Activated CD4-positive, CD25-positive, alpha-beta regulatory T cell treated with anti-CD3 and anti-CD28 coated beads, Interleukin-2, amount 50 U/mL, for 72 hours (primary cell): ENCODE data around the gene AKAP10.
"Not testable (repeated sequence)": the region's sequence is repeated elsewhere in the genome, so short reads cannot be mapped to it uniquely, and the experiment has no call there.

ENCODE experiments used
- DNase-seq: peaks from one replicate; pipeline ENCODE4 v3.0.0; 2021

Gene AKAP10

DNA sequence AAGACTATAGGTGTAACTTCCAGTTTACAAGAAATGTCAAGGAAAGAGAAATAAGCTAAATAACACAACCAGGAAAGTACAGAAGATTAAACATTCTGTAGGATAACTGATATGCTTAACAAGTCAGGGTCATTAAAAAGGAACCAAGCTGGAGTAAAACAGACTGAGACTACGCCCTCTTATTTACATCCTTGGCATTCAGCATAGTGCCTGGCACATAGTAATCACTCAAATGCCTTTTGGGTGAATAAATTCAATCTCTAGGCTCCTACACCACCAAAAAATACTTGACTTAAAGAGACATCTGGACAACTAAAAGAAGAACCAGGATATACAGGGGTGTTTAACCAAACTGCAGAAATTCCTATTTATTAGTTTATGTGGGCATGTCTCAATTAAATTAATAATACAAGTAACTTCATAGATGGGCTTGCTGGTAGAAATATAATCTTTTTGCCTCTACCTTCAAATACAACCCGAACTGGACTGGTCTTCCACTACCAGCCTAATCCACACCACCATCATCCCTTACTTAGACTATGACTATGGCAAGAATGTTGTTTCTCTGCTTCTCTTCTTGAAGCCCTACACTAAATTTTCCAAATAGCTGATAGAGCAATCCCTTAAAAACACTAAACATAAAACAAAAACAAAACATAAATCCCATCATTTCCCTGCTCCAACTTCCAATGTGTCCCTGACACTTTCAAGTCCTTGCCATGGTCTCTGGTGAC is 62.2 kb downstream of the AKAP10 start:
- DNase-seq: no peak

DNA sequence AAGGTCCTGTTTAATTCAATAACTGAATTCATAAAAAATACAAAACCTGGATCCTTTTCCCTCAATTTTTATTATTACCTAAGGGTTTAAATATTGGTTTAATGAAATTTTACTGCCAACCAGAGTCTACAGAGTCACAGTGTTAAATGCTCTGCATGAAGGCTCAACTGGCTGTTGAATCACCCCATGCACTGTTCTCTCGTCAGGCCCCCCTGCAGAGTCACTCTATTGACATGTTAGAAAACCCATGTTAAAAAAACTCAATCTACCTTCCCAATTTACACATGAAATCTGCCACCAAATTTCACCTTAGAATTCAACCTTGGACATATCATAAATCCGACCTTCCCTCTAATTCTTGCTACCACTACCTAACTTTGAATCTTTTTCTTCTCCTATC is 66.6 kb downstream of the AKAP10 start:
- no peak for DNase-seq

DNA sequence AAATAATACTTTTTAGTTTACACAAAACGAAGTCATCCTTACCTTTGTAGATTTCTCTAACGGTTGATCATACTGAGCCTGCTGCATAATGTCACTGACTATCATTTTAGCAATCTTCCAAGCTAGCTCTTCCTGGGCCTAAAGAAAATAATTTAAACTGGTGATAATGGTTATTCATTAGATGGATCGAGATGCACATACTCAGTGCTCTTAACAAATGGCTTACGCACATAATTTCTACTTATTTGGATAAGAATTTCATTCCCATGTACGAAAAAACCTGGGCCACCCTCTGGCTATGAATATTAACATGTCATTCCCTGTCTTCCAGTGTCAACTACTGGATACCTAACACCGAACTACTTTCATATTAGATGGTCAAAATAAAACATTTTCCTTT is 68.5 kb downstream of the AKAP10 start:
- no peak for DNase-seq

DNA sequence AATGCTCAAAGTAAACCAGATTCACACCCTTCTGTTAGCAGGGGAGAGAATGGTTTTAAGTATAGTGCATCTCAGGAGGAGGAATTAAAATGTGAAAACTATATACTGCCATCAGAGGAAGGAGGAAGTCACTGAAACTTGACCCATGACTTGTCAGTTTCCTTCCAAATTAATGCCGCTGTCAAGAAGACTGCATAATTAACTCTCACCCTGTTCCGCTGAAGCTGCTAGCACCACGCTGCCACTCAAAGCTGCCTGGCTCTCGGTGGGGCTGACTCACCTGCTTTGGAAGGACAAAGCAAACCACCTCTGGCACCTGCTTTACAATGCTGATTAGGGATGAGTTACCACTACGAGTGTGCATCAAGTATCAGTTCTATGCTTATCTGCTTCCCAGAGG is 72.1 kb downstream of the AKAP10 start:
- no peak for DNase-seq

DNA sequence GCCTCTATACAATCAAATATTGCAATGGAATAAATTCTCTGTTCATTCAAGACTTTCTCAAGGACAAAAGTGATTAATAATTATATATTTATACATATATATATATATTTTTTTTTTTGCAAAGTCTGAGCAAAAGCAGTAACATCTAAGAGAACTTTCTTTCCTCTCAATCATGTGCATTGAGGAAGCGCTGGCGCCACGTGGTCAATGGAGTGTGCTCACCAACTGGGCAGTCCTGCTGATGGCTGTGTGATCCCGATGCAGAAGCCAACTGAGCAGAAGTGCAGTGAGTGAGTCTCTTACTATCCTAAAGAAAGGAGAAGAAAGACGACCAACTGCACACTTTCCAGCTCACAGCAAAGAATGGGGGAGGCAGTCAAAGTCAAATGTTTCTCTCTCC is 72.7 kb downstream of the AKAP10 start:
- no peak for DNase-seq

DNA sequence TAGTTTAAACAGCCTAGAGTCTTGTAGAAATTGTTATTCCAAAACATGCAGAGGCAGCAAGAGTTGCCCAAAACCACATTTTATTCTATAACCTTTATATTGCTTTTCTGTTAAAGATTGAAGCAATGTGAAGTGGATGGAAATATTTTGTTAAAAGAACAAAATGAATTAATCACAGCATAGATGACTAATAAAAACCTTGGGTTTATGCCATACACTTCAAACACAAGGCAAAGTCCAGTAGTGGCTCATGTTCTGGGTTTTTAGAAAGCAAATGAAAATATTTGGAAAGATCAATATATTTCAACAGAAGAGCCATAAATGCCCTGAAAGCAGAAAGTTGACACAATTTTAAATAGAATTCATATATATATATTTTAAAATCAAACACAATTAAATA is 73.2 kb downstream of the AKAP10 start:
- DNase-seq: no peak

DNA sequence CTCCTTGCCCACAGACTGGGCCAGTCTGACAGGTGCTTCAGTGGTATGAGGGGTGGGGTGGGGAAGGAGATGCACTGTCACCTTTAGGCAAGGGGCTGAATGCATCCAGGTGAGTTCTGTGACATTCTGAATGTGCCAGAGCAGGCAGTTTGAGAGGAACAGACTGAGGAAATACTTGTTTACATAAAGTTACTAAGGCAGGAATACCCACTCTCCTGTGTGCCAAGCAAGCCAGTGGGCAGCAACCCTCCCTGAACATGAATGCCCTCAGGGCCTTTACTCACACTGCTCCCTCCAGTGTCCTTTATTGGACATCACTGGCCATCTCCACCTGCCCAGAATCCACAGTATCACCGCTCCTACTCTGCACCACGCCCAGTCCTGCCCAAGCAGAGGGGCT is 76.8 kb downstream of the AKAP10 start:
- no peak for DNase-seq

DNA sequence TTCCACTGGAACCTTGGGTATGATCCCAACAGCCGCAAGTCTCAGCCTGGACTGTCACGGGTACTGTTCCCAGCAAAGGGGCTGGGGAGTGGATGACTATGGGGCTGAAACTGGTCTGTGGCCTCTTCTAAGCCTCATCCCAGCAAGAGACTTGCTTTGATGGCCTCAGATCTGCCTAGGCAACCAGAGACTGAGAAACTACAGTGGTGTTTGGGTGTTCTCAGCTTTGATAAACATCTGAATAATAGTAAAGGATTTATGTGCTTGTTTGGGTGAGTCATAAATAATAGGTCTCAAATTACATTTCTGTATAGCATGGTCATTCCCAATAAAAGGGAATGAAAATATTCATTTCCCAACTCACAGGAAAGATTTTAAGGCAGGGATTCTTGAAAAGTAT is 79.7 kb downstream of the AKAP10 start:
- DNase-seq: no peak

DNA sequence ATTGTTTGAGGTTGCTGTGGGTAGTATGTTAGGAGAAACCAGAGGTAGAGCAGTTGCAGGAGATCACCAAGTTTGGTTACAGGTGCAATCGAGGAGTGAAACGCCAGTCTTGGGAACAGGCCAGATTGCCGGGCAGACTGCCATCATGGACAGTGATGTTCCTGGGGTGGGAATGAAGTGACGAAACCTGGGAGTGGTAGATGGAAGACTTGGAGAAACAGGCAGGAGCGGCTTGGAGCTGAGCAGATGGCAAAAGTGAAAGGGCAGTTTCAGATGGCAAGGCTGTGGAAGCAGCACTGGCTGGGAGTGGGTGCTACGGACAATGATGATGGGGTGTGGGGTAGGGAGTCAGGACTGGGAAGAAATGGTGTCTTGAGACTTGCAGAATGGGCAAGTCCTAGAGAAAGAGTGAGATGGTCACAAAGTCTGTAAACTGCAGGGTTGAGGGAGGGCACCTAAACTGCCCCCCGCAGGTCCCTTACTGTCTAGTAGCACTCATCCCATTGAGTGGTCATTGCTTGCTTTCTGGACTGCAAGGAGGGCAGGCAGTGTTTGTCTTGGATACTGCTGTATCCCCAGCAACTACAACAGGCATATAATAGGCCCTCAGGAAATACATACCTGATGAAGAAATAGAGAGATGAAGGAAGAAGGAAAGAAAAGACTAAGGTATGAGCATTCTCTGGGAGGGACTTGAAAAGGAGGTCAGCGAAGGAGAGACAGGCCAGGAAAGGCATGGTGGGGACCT is 80.4 kb downstream of the AKAP10 start:
- no peak for DNase-seq

DNA sequence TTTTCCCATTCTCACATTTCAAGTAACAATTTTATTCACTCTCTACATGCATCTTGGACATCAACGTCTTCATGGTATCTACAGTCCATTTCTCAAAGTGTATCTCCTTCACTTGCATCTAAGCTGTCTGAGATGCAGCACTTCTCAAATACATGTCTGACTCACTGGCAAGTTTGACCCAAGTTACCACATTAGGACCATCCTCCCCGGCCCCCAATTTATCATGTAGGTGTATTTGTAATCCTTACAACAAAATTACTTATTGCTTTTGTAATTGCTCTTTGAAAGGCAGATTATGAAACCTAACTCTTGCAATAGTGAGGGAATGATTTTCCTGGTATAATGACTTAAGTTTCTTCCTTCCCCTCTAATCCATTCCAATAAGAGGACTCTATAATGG is 80.9 kb downstream of the AKAP10 start:
- DNase-seq: no peak

DNA sequence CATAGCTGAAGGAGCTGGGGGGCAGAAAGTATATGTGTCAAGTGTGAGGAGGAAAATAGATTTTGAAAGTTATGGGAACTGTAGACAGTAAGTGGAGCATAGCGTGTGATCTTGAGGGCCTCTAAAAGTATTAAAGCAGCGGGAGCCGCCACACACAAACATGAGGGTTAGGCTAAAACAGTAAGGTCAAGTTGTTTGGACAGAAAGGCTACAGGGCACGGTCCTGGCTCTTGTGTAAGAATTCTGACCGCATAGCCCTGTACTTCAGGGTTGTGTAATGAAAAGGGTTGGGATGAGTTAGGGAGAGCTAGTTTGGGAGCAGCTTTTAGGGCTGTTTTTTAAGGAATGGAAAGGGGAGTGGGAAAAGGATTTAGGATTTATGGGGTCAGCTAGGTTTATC is 87.1 kb downstream of the AKAP10 start:
- not testable (repeated sequence) for DNase-seq

DNA sequence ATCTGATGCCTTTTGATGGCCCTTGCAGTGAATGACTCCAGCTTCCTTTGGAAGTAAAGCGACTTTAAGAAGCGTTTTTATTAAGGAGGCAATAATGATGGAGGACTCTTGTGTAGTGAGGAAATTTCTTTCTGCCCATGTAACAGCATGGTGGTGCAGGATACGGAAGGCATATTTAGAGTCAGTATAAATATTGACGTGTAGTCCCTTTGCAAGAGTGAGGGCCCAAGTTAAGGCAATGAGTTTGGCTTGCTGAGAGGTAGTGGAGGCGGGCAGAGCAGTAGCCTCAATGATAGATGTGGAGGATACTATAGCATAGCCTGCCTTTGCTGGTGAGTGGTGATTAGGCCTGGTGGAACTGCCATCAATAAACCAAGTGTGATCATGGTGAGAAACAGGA is 87.6 kb downstream of the AKAP10 start:
- DNase-seq: not testable (repeated sequence)

DNA sequence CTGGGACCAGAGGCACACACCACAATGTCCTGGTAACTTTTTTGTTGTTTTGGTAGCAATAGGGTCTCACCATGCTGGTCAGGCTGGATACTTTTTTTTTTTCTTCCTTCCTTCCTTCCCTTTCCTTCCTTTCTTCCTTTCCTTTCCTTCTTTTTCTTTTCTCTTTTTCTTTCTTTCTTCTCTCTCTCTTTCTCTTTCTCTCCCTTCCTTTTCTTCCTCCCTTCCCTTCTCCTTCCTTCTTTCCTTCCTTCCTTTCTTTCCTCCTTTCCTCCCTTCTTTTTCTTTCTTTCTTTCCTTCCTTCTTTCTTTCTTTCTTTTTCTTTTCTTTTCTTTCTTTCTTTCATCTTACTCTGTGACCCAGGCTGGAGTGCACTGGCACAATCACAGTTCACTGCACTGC is 91.5 kb downstream of the AKAP10 start:
- no peak for DNase-seq

DNA sequence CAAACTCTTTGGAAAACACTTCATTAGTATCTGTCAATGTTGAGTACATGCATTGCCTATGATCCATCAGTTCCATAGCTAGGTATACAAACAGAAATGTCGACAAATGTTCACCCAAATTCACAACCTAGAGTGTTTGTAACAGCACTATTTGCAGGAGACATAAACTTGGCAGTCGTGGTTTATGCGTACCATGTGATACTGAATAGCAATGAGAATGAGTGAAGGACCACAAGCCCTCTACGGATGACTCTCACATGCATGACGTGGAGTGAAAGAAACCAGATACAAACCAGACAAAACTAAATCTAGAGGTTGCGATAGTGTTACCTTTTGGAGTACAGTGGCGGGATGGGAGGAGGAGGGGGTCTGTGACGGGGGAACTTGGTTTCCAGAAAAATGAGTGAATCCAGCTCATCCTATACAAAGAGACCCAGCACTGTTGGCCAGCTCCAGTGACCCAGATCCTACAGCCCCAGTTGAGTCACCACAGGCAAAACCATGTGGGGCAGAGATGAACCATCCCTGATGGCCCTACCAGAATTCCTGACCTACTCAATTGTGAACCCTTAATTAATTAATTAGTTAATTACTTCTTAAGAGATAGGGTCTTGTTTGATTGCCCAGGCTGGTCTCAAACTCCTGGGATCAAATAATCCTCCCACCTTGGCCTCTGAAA is 94.0 kb downstream of the AKAP10 start:
- no peak for DNase-seq

DNA sequence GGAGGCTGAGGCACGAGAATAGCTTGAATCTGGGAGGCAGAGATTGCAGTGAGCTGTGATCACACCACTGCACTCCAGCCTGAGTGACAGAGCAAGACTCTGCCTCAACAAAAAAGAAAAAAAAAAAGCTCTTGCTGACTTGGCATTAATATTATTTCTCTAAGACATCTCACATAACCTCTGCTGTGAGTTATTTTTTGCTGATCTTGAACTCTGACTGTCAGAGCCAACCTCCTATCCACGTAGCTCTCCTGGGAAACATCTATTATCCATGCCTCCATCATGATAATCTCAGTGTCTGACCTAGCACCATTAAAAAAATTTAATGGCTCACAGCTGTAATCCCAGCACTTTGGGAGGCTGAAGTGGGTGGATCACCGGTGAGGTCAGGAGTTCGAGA is 97.2 kb downstream of the AKAP10 start:
- DNase-seq: no peak

DNA sequence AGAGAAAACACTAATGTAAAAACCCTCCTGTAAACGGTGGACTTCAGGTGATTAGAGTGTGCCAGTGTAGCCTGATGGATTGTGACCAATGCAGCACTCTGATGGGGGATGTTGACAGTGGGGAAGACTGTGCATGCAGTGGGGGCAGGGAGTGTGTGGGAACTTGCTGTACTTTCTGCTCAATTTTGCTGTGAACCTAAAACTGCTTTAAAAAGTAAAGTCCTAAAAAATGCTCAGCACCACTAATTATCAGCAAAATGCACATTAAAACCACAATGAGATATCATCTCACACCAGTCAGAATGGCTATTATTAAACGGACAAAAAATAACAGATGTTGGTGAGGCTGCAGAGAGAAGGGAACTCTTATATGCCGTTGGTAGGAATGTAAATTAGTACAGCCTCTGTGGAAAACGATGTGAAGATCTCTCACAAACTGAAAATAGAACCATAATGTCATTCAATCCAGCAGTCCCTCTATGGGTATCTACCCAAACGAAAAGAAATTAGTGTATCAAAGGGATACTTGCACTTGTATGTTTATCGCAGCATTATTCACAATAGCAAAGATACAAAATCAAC is 100.2 kb downstream of the AKAP10 start:
- no peak for DNase-seq

DNA sequence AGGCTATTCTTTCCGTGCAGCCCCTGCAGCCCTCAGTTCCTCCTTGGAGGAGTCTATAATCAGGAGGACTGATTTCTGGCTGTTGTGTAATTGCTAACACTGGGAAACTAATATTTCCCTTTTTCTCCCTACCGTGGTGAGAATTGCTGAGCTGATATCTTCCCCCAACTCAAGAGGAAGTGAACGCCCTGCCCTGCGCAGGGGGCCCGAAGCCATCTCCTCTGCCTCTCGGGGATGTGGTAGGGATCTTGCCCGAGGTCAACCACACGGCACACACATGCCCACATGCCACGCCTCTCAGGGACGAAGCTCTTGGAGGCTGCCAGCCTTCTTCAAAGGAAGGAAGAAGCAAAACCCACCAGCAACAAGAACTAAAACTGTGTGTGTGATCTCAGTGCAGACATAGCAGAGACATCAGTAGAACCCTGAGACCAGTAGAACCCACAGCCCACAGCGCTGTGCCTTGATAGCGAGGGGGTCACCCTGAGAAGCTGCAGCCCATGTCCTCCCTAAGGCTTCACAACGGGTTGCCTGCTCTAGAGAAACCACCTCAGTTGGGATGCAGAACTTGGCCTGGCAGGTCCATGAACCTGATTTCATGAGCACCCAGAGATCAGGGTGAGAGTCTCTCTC is 101.0 kb downstream of the AKAP10 start:
- no peak for DNase-seq

DNA sequence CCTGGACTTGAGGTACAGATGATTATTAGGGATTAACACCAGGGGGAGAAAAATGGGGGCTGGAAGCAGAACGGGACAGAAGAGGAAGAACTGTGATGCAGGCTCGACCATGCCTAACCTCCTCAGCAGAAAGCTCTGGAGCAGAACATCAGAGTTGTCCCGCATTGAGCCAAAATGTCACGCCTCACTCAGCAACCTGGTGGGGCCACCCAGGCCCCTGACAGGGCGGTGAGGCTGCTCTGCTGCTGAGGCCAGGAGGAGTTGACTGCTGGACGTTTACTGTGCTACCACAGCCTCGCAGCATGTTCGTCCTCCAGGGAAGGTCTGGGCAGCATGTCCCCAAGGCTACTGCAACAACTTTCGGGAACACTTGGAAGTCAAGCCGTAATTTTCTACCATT is 103.4 kb downstream of the AKAP10 start:
- no peak for DNase-seq

DNA sequence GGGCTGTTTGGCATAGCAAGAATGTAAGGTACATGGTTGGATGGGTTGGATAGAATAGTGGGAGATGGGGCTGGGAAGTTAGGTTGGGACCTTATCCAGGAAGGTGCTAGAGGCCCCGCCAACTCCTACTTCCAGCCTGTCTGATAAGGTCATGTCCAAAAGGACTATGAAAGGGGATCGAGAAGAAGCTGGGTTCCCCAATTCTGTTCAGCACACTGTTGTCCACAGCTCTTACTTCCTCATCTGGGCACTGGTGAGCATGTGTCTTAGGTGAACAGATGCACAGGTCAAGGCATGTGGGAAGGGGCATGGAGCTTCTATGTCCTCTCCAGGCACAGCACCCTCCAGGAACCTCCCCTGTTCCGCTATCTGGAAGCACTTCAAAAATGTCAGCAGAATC is 104.3 kb downstream of the AKAP10 start:
- no peak for DNase-seq

DNA sequence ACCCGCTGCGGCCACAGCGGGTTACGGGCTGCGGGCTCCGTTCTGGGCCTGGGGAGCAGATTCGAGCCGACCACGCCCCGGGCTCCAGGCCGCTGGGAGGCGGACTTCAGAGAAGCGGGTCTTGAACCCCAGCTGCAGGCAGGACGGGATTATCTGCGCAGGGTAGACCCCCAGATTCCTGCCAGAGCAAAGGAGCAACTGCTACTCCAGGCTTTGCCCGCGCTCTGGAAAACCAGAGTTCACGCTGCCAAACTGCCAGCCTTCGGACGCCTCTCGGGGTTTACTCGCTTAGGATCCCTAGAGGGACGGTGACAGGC is 109.6 kb downstream of the AKAP10 start:
- no peak for DNase-seq

DNA sequence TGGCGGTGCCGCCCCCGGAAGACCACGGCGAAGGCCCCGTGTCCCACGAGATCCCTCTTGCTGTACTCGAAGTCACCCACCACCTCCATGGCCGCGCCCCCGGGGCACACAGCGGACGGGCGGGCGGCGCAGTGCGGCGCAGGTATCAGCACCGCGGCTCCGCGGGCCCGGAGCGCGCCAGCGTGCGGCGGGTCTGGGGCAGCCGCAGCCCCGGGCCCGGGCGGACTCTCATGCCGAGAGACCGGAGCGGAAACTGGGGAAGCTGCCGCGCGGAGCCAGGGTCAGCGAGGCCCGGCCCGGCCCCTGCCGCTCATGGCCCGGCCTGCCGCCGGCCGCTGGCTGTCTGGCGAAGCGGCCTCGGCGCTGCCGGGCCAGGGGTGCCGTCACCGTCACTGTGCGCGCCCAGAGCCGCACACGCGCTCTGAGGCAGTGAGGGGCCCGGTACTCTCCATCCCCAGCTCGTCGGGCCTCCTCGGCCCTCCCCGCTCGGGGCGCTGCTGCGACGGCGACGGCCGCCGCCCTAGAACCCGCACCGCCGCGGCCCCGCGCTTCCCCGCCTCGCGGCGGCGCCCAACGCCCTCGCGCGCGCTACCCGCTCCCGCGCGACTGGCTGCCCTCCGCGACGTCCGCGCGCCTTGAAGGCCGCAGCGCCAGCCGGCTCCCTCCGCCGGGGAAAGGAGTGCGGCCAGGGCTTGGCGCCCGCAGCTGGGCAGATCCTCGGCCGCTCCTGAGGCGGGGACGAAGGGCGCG is 110.1 kb downstream of the AKAP10 start, which contains the start of gene ULK2:
Gene ULK2 (minus strand): TSS at position 608 of the 750 bp plus-strand sequence. CDS start 519 bp downstream, at position 89.
- peak; percentile 65 for DNase-seq

DNA sequence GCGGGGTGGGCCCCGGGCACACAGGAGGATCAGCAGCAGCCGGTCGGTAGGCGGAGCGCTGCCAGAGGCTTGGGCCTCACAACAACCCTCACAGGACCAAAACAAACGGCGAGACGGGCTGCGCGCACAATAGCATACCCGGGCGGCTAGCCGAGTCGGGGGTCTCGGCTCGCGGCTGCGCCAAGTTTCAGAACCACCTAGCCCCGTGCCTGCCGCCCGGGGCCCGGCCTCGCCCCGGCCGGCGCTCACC is 110.6 kb downstream of the AKAP10 start:
- DNase-seq: peak; percentile 49

DNA sequence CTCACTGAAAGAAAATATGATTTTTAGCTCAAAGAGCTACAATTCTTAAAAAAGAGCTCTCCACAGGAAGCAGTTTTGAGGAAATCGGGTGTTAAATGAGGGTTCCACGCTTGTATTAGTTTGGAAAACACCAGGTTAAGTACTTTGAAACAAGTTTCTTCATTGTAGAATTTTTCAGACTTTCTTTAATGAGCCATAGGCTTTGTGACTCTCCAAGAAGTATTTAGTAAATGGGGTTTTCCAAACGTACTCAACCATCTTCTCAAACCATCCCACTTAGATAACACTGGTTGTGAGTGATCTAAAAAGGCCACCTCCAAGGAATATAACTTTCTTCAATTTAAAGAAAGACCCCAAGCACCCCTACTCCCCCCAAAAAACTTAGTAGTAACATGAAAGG is 112.6 kb downstream of the AKAP10 start:
- no peak for DNase-seq
